GM20000 (cell line): ENCODE results near the gene THAP2.
A peak's percentile ranks its signal among the peaks of the same experiment; 100 is the strongest.
"Not testable (repeated sequence)": the region's sequence is repeated elsewhere in the genome, so short reads cannot be mapped to it uniquely, and the experiment has no call there.

Source experiments
- DNase-seq: peaks from one replicate; pipeline ENCODE4 v3.0.0; 2012; ENCODE audit warnings: low spot score
- CTCF ChIP-seq: IDR thresholded peaks from 2 replicates; pipeline ENCODE4 v1.5.1; 2012; ENCODE audit warnings: mild to moderate bottlenecking, control low read depth; ENCODE audit errors: extremely low read depth, missing control alignments

THAP2 gene

GRCh38 chr12:71682466-71682865 is 18.4 kb downstream of the THAP2 start:
- no peak for TF ChIP-seq CTCF
- DNase-seq = no peak

- DNase-seq = no peak
- TF ChIP-seq CTCF = no peak
Measured at GRCh38 chr12:71683633-71684032, 19.5 kb downstream of the THAP2 start.

- TF ChIP-seq CTCF = no peak
Measured at GRCh38 chr12:71684081-71684480, 20.0 kb downstream of the THAP2 start.

GRCh38 chr12:71685312-71685906 is 21.3 kb downstream of the THAP2 start:
- no peak for DNase-seq
- TF ChIP-seq CTCF = no peak

More at GRCh38 chr12:71684081-71684480, 20.0 kb downstream of the THAP2 start:
- DNase-seq = no peak

- DNase-seq = peak; percentile 88
- peak; percentile 39 for TF ChIP-seq CTCF
Measured at GRCh38 chr12:71685914-71686657, 22.0 kb downstream of the THAP2 start, which contains the start of gene TMEM19. Gene TMEM19, plus strand, starts transcription at chr12:71686082. Its CDS starts 599 bp downstream, at chr12:71686681.

GRCh38 chr12:71686658-71687025 is 22.5 kb downstream of the THAP2 start:
- no peak for DNase-seq
- no peak for TF ChIP-seq CTCF

GRCh38 chr12:71687172-71687571 is 23.1 kb downstream of the THAP2 start:
- not testable (repeated sequence) for DNase-seq

- no peak for TF ChIP-seq CTCF
- no peak for DNase-seq
Measured at GRCh38 chr12:71688961-71689570, 25.0 kb downstream of the THAP2 start.
